Fibroblast of mammary gland (primary cell): ENCODE results near the gene BEAN1.

Experiments
- DNase-seq: peaks from one replicate; pipeline ENCODE4 v3.0.0-alpha.2; 2010; ENCODE audit warnings: low read depth
- H3K4me3 ChIP-seq: 2 replicates; pipeline ENCODE4 v1.5.1; 2011; ENCODE audit warnings: low read depth, mild to moderate bottlenecking, low read length, moderate library complexity; ENCODE audit not compliant: control insufficient read depth
- CTCF ChIP-seq: conservative IDR thresholded peaks from 2 replicates; pipeline ENCODE4 v1.5.1; 2011; ENCODE audit warnings: low read depth, low read length, inconsistent platforms; ENCODE audit not compliant: control insufficient read depth, insufficient read depth

BEAN1 gene

GRCh38 chr16:66420396-66420795 lies 6.7 kb upstream of the BEAN1 start:
- DNase-seq = no peak
- no peak overlapping the region for H3K4me3 ChIP-seq
- no peak for TF ChIP-seq CTCF

GRCh38 chr16:66421891-66422290 lies 5.2 kb upstream of the BEAN1 start:
- TF ChIP-seq CTCF = no peak
- no peak for DNase-seq
- H3K4me3 ChIP-seq = no peak overlapping the region

- TF ChIP-seq CTCF = no peak
- DNase-seq = no peak
Measured at GRCh38 chr16:66422366-66422765, 4.7 kb upstream of the BEAN1 start.

GRCh38 chr16:66423177-66423576 lies 3.9 kb upstream of the BEAN1 start:
- no peak for TF ChIP-seq CTCF
- no peak overlapping the region for H3K4me3 ChIP-seq
- no peak for DNase-seq

More at GRCh38 chr16:66422366-66422765, 4.7 kb upstream of the BEAN1 start:
- H3K4me3 ChIP-seq = no peak overlapping the region

GRCh38 chr16:66425651-66426050 lies 1.4 kb upstream of the BEAN1 start:
- no peak overlapping the region for H3K4me3 ChIP-seq
- TF ChIP-seq CTCF = no peak
- no peak for DNase-seq

- H3K4me3 ChIP-seq = peak overlapping the region; percentile 19
- no peak for TF ChIP-seq CTCF
- no peak for DNase-seq
Measured at GRCh38 chr16:66426112-66427035, 721 bp upstream of the BEAN1 start.
